ENCODE data around the gene AOC3. TPM values are rescaled to one million over a fixed set of nuclear protein-coding genes. Genes with fewer than 3 reads are reported as not detected.
A peak's percentile ranks its signal among the peaks of the same experiment; 100 is the strongest.

The AOC3 gene
- total and polyA plus RNA-seq, 2 of the 13 experiments (the other 11 are each of a cell fraction or from before 2014, with no cell fraction given), result 8.7 to 51.7 TPM

GRCh38 chr17:42832213-42832933, 18.6 kb upstream of the AOC3 start (continued):
- TF ChIP-seq ZBTB10 (CRISPR knock-in tag; IDR thresholded peaks at IDR 0.05; ENCODE audit: borderline replicate concordance) (no peak), ZNF17 (CRISPR knock-in tag; IDR thresholded peaks at IDR 0.05) (no peak), ZNF549 (CRISPR knock-in tag; IDR thresholded peaks at IDR 0.05) (no peak), ZNF256 (CRISPR knock-in tag; conservative IDR thresholded peaks at IDR 0.05) (no peak), IRF2 (CRISPR knock-in tag; IDR thresholded peaks at IDR 0.05) (peak; percentile 57; the same call in 1 of the 2 replicates), KDM5B (CRISPR knock-in tag; IDR thresholded peaks at IDR 0.05; ENCODE audit: borderline replicate concordance) (no peak), TSC22D2 (CRISPR knock-in tag; IDR thresholded peaks at IDR 0.05; ENCODE audit: borderline replicate concordance) (no peak), HDAC1 (CRISPR knock-in tag; IDR thresholded peaks at IDR 0.05) (peak; percentile 12; the same call in 1 of the 2 replicates), SNAI1 (CRISPR knock-in tag; IDR thresholded peaks at IDR 0.05; ENCODE audit: borderline replicate concordance) (peak; percentile 31; the same call in 1 of the 2 replicates), SRSF9 (IDR thresholded peaks at IDR 0.05; ENCODE audit: borderline replicate concordance, insufficient read depth, low read depth, low read length, poor library complexity, severe bottlenecking) (no peak), KLF6 (CRISPR knock-in tag; IDR thresholded peaks at IDR 0.05) (no peak), MAZ (IDR thresholded peaks at IDR 0.05; ENCODE audit: borderline replicate concordance, low read depth, low read length) (no peak), MAZ (CRISPR knock-in tag; IDR thresholded peaks at IDR 0.05; ENCODE audit: low read depth) (0 out of 2 replicates have a peak, but pooled peaks have one; percentile 19), FOXM1 (CRISPR knock-in tag; IDR thresholded peaks at IDR 0.05) (no peak), ZNF776 (CRISPR knock-in tag; IDR thresholded peaks at IDR 0.05) (no peak), SALL2 (CRISPR knock-in tag; IDR thresholded peaks at IDR 0.05) (no peak), TP53 (CRISPR knock-in tag; conservative IDR thresholded peaks at IDR 0.05) (no peak), NBN (conservative IDR thresholded peaks at IDR 0.05) (no peak), ZUFSP (CRISPR knock-in tag; IDR thresholded peaks at IDR 0.05; ENCODE audit: borderline replicate concordance) (no peak), GZF1 (CRISPR knock-in tag; IDR thresholded peaks at IDR 0.05) (no peak), ZC3H4 (CRISPR knock-in tag; IDR thresholded peaks at IDR 0.05; ENCODE audit: borderline replicate concordance) (peak; percentile 34; the same call in 1 of the 2 replicates), RBFOX2 (IDR thresholded peaks at IDR 0.05; ENCODE audit: low read depth, low read length) (no peak), EEA1 (CRISPR knock-in tag; IDR thresholded peaks at IDR 0.05; ENCODE audit: borderline replicate concordance) (no peak), ZNF572 (CRISPR knock-in tag; IDR thresholded peaks at IDR 0.05) (no peak), RARA (CRISPR knock-in tag; IDR thresholded peaks at IDR 0.05) (no peak; the same call in 1 of the 2 replicates), RAD51 (IDR thresholded peaks at IDR 0.05; ENCODE audit: borderline replicate concordance) (no peak), MTA1 (CRISPR knock-in tag; IDR thresholded peaks at IDR 0.05; ENCODE audit: borderline replicate concordance) (no peak), CREB1 (IDR thresholded peaks at IDR 0.05) (no peak), CREB1 (CRISPR knock-in tag; IDR thresholded peaks at IDR 0.05) (no peak)

Measured in HepG2 (cell line).